Retinal pigment epithelial cell (primary cell): ENCODE results near the gene CENPA.
"Not testable (repeated sequence)": the region's sequence is repeated elsewhere in the genome, so short reads cannot be mapped to it uniquely, and the experiment has no call there.

ENCODE experiments used
- DNase-seq: peaks from one replicate; pipeline ENCODE4 v3.0.0-alpha.2; 2010; ENCODE audit warnings: low read depth
- H3K4me3 ChIP-seq: 2 replicates; pipeline ENCODE4 v1.5.1; 2011; ENCODE audit warnings: mild to moderate bottlenecking, low read length, control low read depth, moderate library complexity
- CTCF ChIP-seq: conservative IDR thresholded peaks from 2 replicates; pipeline ENCODE4 v1.5.1; 2011; ENCODE audit warnings: low read depth, low read length, control low read depth, inconsistent platforms

CENPA gene

DNA sequence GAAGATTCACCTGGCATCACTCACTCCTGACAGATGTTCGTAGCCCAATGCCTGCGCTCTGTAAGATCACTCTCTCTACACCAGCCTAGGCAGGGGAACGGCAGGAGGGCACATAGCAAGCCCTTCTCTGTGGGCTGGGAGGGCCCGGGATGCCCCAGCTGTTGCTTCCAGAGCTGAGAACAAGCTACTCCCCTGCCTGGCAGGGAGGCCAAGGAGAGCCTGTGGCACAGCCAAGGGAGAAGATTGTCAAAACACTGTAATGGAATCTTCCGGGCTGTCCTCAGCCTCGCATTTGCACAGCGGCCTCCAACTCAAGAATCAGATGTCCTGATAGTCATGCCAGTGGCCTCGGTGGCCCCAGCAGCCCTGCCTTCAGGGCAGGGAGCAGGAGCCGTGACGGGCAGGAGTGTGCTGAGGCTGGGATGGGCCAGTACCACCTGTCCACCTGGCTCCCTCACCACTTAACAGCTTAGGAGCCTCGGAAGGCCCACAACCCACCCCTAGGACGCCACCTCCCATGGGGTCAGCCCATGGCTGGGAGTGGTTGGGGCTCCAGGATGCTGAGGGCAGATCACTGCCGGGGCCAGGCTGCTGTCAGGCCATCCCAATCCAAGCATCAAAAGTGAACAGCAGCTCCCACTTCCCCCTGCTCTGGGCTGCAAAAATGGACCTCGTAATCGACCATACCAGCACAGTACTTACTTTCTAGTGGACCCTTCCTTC lies 43.6 kb upstream of the CENPA start:
- no peak for DNase-seq
- TF ChIP-seq CTCF, result no peak
- no peak overlapping the region for H3K4me3 ChIP-seq

GRCh38 chr2:26743852-26744251 lies 42.0 kb upstream of the CENPA start:
- no peak overlapping the region for H3K4me3 ChIP-seq
- no peak for TF ChIP-seq CTCF
- DNase-seq, result no peak

GRCh38 chr2:26744953-26745352 lies 40.9 kb upstream of the CENPA start:
- no peak overlapping the region for H3K4me3 ChIP-seq
- TF ChIP-seq CTCF, result no peak
- no peak for DNase-seq

DNA sequence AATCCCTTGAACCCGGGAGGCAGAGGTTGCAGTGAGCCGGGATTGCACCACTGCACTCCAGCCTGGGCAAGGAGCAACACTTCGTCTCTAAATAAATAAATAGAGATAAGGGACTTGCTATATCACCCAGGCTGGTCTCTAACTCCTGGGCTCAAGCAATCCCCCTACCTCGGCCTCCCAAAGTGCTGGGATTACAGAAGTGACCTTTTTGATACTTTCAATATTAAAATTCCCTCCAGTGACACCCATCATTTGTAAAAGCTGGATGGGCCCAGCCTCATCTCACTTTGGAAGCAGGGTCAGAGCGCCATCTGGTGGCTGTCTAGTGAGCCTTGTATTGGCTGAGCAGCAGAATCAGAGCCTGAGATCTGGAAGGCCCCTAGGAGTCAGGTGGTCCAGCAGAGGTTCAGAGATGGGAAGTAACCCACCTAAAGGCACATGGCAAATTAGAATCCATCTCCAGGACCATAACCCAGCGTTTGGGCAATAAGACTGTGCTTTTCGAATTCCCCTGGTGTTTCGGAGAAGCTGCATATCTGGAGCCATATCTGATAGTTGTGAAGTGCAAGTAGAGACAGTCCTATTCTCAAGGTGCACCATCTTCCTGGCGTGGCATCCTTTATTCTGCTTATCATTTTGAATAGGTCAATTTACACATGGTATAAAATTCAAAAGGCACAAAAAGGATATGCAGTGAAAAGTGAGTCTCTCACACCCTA lies 40.1 kb upstream of the CENPA start:
- no peak overlapping the region for H3K4me3 ChIP-seq
- no peak for DNase-seq
- peak; percentile 92 for TF ChIP-seq CTCF

- no peak for TF ChIP-seq CTCF
- DNase-seq, result no peak
- no peak overlapping the region for H3K4me3 ChIP-seq
Observed at GRCh38 chr2:26746934-26747333, 38.9 kb upstream of the CENPA start.

GRCh38 chr2:26749787-26750420 lies 36.0 kb upstream of the CENPA start:
- DNase-seq, result not testable (repeated sequence)

GRCh38 chr2:26750467-26750866 lies 35.4 kb upstream of the CENPA start:
- H3K4me3 ChIP-seq, DNase-seq: not testable (repeated sequence)

More at GRCh38 chr2:26749787-26750420, 36.0 kb upstream of the CENPA start:
- H3K4me3 ChIP-seq, result not testable (repeated sequence)

- H3K4me3 ChIP-seq, result no peak overlapping the region
- no peak for DNase-seq
- no peak for TF ChIP-seq CTCF
Observed at GRCh38 chr2:26752656-26753055, 33.2 kb upstream of the CENPA start.
